Neural cell (in vitro differentiated cells): ENCODE measurements around the gene KCNJ10.

Experiments
- TAF1 ChIP-seq: IDR thresholded peaks from 2 replicates; pipeline ENCODE4 v1.6.1; 2012; ENCODE audit warnings: low read depth
- TF ChIP-seq, protein P1 (sequence below): fragments of 450-650 bp; IDR thresholded peaks from 2 replicates; pipeline ENCODE4 v1.5.1; 2014; ENCODE audit warnings: antibody characterized with exemption, mild to moderate bottlenecking, moderate library complexity; ENCODE audit not compliant: poor library complexity, severe bottlenecking

DNA sequence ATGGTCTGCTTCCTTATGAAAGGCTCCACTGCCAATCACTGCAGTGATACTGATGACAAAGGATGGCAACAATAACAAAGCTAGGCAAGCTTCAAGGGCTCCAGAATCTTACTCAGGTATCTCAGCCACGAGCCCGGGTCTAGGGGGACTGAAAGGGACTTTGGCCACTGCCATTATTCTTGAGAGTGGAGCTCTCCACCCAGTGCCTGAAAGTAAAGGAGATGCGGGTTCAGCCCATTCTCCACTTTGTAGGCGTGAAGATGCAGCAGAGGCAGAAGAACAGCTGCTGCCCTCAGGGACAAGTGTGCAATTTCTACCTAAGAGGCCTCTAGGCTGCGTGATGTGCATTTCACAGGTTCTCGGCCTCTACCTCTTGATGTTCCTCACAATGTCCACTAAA lies 84.5 kb downstream of the KCNJ10 start:
- TF ChIP-seq, protein P1, sequence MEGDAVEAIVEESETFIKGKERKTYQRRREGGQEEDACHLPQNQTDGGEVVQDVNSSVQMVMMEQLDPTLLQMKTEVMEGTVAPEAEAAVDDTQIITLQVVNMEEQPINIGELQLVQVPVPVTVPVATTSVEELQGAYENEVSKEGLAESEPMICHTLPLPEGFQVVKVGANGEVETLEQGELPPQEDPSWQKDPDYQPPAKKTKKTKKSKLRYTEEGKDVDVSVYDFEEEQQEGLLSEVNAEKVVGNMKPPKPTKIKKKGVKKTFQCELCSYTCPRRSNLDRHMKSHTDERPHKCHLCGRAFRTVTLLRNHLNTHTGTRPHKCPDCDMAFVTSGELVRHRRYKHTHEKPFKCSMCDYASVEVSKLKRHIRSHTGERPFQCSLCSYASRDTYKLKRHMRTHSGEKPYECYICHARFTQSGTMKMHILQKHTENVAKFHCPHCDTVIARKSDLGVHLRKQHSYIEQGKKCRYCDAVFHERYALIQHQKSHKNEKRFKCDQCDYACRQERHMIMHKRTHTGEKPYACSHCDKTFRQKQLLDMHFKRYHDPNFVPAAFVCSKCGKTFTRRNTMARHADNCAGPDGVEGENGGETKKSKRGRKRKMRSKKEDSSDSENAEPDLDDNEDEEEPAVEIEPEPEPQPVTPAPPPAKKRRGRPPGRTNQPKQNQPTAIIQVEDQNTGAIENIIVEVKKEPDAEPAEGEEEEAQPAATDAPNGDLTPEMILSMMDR = no peak
- TF ChIP-seq TAF1 = no peak
